Measurements from ENCODE around the gene PPP1R1C.

DNA sequence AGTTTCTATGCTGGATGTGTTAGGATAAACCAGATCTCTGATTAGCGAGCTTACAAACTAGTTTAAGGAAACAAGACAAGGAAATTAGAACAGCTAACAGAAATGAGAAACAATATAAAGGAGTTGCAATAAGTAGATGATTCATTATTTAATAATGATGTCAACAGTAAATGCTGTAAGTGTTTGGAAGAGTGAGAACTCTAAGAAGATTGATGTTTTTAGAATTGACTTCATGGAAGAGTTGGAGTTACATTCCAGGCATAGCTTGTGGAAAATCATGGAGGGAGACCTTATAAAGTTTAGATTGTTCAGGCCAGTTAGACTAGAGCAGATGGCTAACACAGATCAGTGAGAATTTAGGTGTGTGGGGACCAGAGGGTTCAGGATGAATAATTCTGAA, 32.6 kb downstream of the PPP1R1C start:
- TF ChIP-seq CTCF (IDR thresholded peaks at IDR 0.05; ENCODE audit: low read depth, low read length, poor library complexity, severe bottlenecking) (no peak), EZH2phosphoT487 (IDR thresholded peaks at IDR 0.05; ENCODE audit: borderline replicate concordance, low read length) (no peak)
